GM21717 (cell line): Measurements from ENCODE around the gene CD63.

Experiments used
- ATAC-seq: cut with Tn5 transposase; IDR thresholded peaks from one replicate; pipeline ENCODE4 v1.9.1; 2021; ENCODE audit warnings: mild to moderate bottlenecking, moderate library complexity; ENCODE audit not compliant: unreplicated experiment

Gene CD63

GRCh38 chr12:55692631-55693322 is 36.0 kb downstream of the CD63 start:
- ATAC-seq: no peak

GRCh38 chr12:55688716-55689655 is 39.8 kb downstream of the CD63 start:
- ATAC-seq: no peak

- ATAC-seq: no peak
Observed at GRCh38 chr12:55687746-55688145, 41.1 kb downstream of the CD63 start.

GRCh38 chr12:55686366-55687010 is 42.3 kb downstream of the CD63 start:
- no peak for ATAC-seq

GRCh38 chr12:55685671-55686070 is 43.1 kb downstream of the CD63 start:
- ATAC-seq: no peak

- no peak for ATAC-seq
Observed at GRCh38 chr12:55684761-55685370, 43.9 kb downstream of the CD63 start.

- no peak for ATAC-seq
Observed at GRCh38 chr12:55683676-55684075, 45.1 kb downstream of the CD63 start.

- no peak for ATAC-seq
Observed at GRCh38 chr12:55682087-55682796, 46.6 kb downstream of the CD63 start.

- ATAC-seq: no peak
Observed at GRCh38 chr12:55681142-55682077, 47.4 kb downstream of the CD63 start.

- ATAC-seq: no peak
Observed at GRCh38 chr12:55679691-55680090, 49.1 kb downstream of the CD63 start.

- no peak for ATAC-seq
Observed at GRCh38 chr12:55676707-55677106, 52.1 kb downstream of the CD63 start.

GRCh38 chr12:55675666-55676065 is 53.1 kb downstream of the CD63 start:
- ATAC-seq: no peak
